IPS-18a (cell line): ENCODE data around the gene MLLT10.

Experiments used
- H3K27ac ChIP-seq: one replicate; pipeline ENCODE4 v1.5.1; 2013; ENCODE audit warnings: low read length
- H3K27me3 ChIP-seq: one replicate; pipeline ENCODE4 v1.6.1; 2013; ENCODE audit warnings: mild to moderate bottlenecking, low read length; ENCODE audit not compliant: control insufficient read depth, insufficient read depth
- H3K36me3 ChIP-seq: one replicate; pipeline ENCODE4 v1.6.1; 2013; ENCODE audit warnings: low read depth, low read length; ENCODE audit not compliant: control insufficient read depth
- H3K4me1 ChIP-seq: one replicate; pipeline ENCODE4 v1.6.1; 2013; ENCODE audit warnings: low read depth, low read length; ENCODE audit not compliant: control insufficient read depth
- H3K4me3 ChIP-seq: one replicate; pipeline ENCODE4 v1.5.1; 2013; ENCODE audit warnings: low read length
- H3K9ac ChIP-seq: one replicate; pipeline ENCODE4 v1.6.1; 2013; ENCODE audit warnings: mild to moderate bottlenecking, low read length, moderate library complexity
- H3K9me3 ChIP-seq: one replicate; pipeline ENCODE4 v1.6.1; 2013; ENCODE audit warnings: low read depth, low read length; ENCODE audit not compliant: control insufficient read depth

MLLT10 gene

DNA sequence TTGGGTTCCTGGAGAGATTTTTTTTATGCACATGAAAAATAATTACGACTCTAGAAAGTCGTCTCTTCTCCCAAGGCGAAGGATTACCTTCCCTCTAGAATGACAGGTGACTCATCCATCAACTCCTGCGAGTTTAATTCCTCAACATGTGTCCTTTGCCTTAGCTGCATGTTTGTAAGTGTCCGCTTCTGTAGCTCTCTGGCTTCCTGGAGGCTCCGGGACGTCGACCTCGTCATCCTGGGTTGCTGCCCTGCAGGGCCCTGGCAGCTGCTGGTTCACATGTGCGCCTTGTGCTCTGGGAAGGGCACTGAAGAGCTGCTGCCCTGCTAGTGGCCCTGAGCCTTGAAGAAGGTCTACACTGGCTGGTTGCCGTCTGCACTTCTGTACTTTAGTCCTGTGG lies 210.2 kb downstream of the MLLT10 start:
- Histone ChIP-seq H3K27ac (no peak overlapping the region), H3K4me3 (no peak overlapping the region), H3K27me3 (no peaks in the 10 kb centered on the region), H3K4me1 (peaks cover 15% of the 10 kb centered on the region), H3K9ac (no peak overlapping the region), H3K36me3 (peaks cover 45% of the 10 kb centered on the region), H3K9me3 (no peaks in the 10 kb centered on the region)

DNA sequence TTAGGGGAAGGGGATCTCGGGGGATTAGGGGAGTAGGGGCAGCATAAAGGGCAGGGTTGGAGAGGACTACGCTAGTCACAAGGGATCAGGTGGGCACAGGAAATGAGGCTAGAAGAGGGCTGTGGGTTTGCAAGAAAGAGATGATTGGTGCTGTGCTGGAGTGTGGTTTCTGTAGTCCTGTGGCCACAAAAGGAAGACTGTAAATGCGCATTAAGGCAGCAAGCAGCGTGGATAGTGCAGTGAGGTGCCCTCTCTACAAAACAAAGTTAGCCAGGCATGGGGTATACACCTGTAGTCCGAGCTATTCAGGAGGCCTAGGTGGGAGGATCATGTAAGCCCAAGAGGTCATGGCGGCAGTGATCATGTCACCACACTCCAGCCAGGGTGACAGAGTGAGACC lies 212.1 kb downstream of the MLLT10 start:
- H3K4me1 ChIP-seq: peaks cover 33% of the 10 kb centered on the region
- H3K9ac ChIP-seq: no peak overlapping the region
- no peak overlapping the region for H3K4me3 ChIP-seq
- H3K27me3 ChIP-seq: no peaks in the 10 kb centered on the region
- no peaks in the 10 kb centered on the region for H3K9me3 ChIP-seq
- no peak overlapping the region for H3K27ac ChIP-seq
- H3K36me3 ChIP-seq: peaks cover 29% of the 10 kb centered on the region

DNA sequence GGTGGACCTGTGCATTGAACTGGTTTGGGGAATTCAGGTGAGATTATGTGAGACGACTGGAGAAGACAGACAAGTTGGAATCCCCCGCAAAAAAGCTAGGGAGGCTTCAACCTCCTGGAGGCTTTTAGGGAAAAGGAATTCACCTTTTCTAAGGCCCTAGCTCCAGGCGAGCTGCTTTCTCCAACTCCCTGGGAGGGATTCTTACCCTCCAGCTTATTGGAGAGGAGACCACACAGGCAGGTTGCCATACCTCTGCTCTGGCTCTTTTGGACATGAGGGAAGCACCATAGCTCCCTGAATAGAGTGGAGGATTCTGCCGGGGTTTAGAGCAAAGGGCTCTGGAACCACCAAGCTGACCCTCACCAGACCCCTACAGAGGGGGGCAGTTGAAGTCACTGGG lies 213.8 kb downstream of the MLLT10 start:
- Histone ChIP-seq H3K27ac (no peak overlapping the region), H3K9me3 (no peaks in the 10 kb centered on the region), H3K36me3 (peaks cover 15% of the 10 kb centered on the region), H3K27me3 (no peaks in the 10 kb centered on the region), H3K9ac (no peak overlapping the region), H3K4me1 (peaks cover 38% of the 10 kb centered on the region), H3K4me3 (no peak overlapping the region)

DNA sequence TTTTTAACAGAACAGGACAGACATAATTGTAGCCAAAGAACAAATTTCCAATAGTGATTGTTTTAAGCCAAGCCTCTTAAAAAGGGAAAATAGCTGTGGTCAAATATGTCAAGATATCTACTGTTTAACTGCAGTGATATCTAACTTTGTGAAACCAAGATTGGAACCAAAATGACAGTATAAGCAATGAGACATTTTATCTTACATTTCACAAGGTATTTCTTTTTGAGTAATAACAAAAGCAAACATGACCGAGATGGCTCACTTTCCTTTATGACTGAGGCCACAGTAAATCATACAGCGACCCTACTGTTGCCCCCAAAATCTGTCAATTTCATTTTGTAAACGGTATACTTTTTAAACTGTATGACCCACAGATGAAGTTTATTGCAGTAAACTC lies 215.8 kb downstream of the MLLT10 start:
- Histone ChIP-seq H3K4me3 (no peak overlapping the region), H3K27ac (no peak overlapping the region), H3K9me3 (no peaks in the 10 kb centered on the region), H3K4me1 (peaks cover 38% of the 10 kb centered on the region), H3K9ac (no peak overlapping the region), H3K27me3 (no peaks in the 10 kb centered on the region), H3K36me3 (peaks cover under 1% of the 10 kb centered on the region)

DNA sequence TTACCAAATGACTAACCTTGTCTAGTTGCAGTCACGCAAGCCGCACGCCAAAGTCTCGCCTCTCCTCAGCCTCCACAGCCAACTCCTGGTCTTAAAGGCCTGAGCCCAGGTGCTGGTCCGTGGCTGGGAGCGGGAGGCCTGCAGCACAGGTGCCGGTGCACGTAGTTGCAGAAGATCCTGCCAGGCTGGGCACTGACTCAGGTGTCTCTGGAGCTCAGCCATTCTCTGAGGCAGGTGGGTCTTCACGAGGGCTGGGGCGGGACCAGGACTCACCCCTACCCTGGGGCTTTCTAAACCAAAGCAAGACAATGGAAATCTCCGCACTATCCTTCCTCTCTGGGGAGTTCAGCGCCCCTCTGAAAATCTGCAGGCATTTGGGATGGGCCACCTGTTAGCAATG lies 216.4 kb downstream of the MLLT10 start:
- Histone ChIP-seq H3K4me1 (peaks cover 38% of the 10 kb centered on the region), H3K27me3 (no peaks in the 10 kb centered on the region), H3K9ac (peak overlapping the region; percentile 48), H3K27ac (peak overlapping the region; percentile 61), H3K36me3 (no peaks in the 10 kb centered on the region), H3K9me3 (no peaks in the 10 kb centered on the region), H3K4me3 (no peak overlapping the region)

DNA sequence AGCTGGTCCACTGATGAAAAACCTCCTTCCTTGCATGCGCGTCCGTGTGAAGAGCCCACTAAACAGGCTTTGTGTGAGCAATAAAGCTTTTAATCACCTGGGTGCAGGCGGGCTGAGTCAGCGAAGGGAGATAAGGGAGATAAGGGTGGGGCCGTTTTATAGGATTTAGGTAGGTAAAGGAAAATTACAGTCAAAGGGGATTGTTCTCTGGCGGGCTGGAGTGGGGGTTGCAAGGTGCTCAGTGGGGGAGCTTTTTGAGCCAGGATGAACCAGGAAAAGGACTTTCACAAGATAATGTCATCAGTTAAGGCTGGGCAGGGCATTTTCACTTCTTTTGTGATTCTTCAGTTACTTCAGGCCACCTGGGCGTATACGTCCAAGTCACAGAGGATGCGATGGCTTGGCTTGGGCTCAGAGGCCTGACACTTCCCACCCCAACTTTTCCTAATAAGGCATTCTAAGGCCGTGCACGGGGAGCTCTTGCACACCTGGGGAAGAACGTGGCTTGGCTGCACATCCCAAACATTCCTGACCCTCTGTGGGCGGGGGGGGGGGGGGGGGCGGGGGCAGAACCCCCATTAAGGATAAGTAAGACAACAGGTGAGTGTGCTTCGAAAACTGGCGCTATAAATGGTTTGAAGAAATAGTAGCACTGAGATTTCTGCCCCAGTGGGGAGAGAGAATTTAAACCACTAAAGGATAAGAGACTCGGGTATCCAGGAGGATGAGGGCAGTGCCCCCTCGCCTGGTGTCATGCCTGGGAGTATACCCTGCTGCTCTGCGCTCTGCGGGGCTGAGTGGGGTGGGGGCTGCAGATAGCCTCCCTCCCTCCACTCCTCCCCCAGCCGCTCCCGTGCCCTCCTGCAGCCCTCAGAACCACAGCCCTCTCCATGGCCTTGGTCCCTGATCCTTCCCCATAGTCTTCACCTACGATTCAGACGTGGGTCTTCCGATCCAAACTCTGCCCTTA lies 217.6 kb downstream of the MLLT10 start:
- H3K27ac ChIP-seq: peak overlapping the region; percentile 81
- no peaks in the 10 kb centered on the region for H3K9me3 ChIP-seq
- no peaks in the 10 kb centered on the region for H3K36me3 ChIP-seq
- no peaks in the 10 kb centered on the region for H3K27me3 ChIP-seq
- no peak overlapping the region for H3K4me3 ChIP-seq
- H3K4me1 ChIP-seq: peaks cover 36% of the 10 kb centered on the region
- peak overlapping the region; percentile 48 for H3K9ac ChIP-seq

DNA sequence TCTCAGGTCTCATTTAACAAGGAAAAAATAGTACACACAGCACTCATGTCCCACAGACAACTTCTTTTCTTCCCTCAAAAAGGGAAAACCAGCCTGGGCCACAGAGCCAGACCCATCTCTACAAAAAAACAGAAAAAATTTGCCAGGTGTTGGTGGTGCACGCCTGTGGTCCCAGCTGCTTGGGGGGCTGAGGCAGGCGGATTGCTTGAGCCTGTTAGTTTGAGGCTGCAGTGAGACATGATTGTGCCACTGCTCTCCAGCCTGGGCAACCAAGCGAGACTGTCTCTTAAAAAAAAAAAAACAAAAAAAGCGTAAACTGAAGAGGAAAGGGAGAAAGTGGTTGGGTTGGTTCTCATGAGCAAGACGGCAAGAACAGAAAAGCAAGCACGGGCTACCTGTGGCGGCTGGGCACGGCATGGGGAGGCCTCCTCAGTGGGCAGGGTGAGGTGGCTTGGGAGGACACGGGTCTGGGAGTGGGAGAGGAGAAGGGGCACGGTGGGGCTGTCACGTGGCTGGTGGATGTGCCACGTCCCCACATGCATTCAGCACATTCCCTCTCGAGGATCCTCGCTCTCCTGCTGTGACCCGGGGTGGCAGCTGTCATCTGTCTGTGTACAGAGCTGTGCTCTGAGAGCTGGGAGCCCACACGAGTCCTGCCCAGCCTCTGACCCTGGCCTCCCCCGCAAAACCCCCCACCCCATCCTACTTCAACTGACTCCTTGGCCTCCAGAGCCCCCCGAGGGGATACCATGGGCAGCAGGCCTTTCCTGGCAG lies 219.7 kb downstream of the MLLT10 start:
- Histone ChIP-seq H3K9ac (no peak overlapping the region), H3K27ac (peak overlapping the region; percentile 10), H3K4me3 (no peak overlapping the region), H3K4me1 (peaks cover 56% of the 10 kb centered on the region), H3K36me3 (no peaks in the 10 kb centered on the region), H3K27me3 (no peaks in the 10 kb centered on the region), H3K9me3 (no peaks in the 10 kb centered on the region)

DNA sequence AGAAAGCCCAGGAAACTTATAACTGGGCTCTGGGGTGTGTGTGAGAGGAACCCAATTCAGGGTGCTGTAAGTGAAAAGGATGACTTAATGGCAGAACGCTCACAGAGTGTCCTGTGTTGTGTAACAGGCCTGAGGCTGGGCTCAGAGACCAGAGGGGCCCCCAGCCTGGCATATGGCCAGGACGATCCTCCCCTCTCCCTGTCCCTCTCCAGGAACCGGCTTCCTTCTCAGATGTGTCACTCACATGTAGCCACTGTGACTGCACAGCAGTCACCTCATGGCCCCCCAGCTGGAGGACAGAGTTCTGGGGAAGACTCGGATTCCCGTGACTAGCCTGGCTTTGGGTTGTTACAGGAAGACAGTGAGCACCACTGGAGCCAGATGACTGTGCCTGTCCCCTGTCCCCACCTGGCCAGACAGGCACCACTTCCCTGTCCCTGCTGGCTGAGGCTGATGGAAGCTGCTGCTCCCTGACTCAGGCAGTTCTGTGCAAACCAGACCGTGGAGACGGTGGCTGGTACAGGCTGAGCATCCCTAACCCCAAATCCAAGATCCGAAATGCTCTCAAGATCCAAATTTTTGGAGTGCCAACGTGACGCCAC lies 220.5 kb downstream of the MLLT10 start:
- H3K36me3 ChIP-seq: no peaks in the 10 kb centered on the region
- H3K4me3 ChIP-seq: no peak overlapping the region
- H3K9ac ChIP-seq: no peak overlapping the region
- peaks cover 50% of the 10 kb centered on the region for H3K4me1 ChIP-seq
- no peaks in the 10 kb centered on the region for H3K9me3 ChIP-seq
- H3K27me3 ChIP-seq: no peaks in the 10 kb centered on the region
- H3K27ac ChIP-seq: no peak overlapping the region

DNA sequence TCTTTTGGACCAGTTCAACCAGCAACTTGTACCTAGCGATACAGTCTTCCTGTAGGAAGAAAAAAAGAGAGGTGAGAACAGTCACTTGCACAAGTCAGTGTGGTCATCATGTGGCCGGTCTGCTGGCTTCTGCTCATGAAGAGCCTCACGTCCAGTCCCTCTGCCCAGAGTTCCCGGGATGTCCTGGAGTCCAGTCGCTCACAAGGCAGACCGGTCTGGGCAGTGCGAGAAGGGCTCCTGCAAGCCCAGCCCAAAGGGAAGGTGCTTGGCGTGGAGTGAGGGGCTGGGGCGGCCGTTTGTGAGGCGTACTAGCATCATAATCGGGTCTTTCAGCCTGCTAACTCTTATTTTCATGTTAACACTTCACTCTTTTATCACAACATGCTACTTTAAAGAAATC lies 222.7 kb downstream of the MLLT10 start:
- Histone ChIP-seq H3K27me3 (no peaks in the 10 kb centered on the region), H3K9me3 (no peaks in the 10 kb centered on the region), H3K4me1 (peaks cover 32% of the 10 kb centered on the region), H3K27ac (no peak overlapping the region), H3K36me3 (no peaks in the 10 kb centered on the region), H3K4me3 (no peak overlapping the region), H3K9ac (no peak overlapping the region)

DNA sequence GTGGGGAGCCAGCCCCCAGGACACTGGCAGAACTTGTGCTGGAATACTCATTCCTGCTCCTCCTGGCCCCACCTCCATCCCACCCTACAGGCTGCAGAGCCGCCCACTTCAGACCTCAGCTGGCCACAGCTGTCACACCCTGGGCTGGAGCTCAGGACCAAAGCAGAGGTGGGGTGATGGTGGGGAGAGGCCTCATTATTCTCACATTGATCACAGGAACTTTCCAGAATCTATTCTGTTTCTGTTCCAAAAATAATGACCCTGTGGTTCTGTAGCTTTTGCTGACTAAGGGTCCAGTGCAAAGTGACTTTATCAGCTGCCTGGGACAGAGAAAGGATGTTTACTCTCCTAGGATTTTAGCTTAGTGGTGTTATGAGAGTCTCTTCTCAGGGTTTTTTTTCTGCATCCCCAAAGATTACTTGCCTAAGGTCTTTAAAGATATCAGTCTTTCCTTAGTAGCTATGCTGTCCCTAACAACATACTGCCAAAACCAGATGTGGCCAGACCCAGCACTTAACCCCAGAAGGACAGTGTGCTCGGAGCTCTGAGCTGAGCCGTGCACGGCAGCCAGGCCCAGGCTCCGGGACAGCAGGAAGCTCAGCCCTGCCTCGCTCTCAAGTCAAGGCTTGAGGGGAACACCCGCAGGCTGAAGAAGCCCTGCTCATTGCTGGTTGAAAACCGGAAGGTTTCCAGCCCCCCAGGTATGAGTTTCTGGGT lies 223.3 kb downstream of the MLLT10 start:
- Histone ChIP-seq H3K27ac (no peak overlapping the region), H3K4me1 (peaks cover 26% of the 10 kb centered on the region), H3K36me3 (no peaks in the 10 kb centered on the region), H3K4me3 (no peak overlapping the region), H3K27me3 (no peaks in the 10 kb centered on the region), H3K9ac (no peak overlapping the region), H3K9me3 (no peaks in the 10 kb centered on the region)

DNA sequence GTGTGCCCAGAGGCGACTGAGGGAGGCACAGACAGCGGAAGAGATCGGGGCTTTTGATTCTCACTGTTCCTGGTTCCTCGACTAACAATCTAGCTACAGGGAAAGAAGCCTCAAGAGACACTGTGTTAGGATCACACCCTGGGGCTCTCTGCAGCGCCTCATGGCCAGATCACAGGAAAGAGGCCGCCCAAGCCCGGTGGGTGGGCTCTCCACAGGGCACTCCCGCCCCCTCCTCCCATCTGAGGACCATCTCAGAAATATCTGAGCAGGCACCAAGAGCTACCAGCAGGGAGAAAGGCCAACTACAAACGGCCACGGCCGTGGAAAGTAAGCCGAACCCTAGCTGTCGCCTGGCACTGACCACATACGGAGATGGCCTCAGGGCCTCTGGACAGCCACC lies 224.2 kb downstream of the MLLT10 start:
- H3K27ac ChIP-seq: no peak overlapping the region
- no peaks in the 10 kb centered on the region for H3K36me3 ChIP-seq
- H3K27me3 ChIP-seq: no peaks in the 10 kb centered on the region
- peaks cover 21% of the 10 kb centered on the region for H3K4me1 ChIP-seq
- H3K9me3 ChIP-seq: no peaks in the 10 kb centered on the region
- no peak overlapping the region for H3K9ac ChIP-seq
- H3K4me3 ChIP-seq: no peak overlapping the region
